GM12878 (cell line): ENCODE measurements around the gene BIVM. TPM values are rescaled to one million over a fixed set of nuclear protein-coding genes. Genes with fewer than 3 reads are reported as not detected.

Experiments used
- ATAC-seq: fragments of 200-7000 bp; cut with Tn5 transposase; 3 replicates; pipeline ENCODE4 v1.9.1; 2020; ENCODE audit warnings: mild to moderate bottlenecking, moderate library complexity
- BruUV-seq: library from RNA; stranded (reverse); fragments of 400-500 nt; replicated peaks from 2 replicates; lab custom pipeline; 2021; lab: Mats Ljungman, UMichigan
- CTCF ChIA-PET: fragments of 300-600 bp; sonication (Branson Sonifier 250); formaldehyde crosslinking; extraction: SDS; loops from one replicate; lab custom pipeline; 2021; ENCODE audit warnings: inconsistent platforms; lab: Yijun Ruan, JAX
- POLR2A ChIA-PET: fragments of 350-600 bp; formaldehyde crosslinking; extraction: SDS; loops from one replicate; lab custom pipeline; 2021; ENCODE audit warnings: inconsistent platforms; lab: Charles Lee
- RAD21 ChIA-PET: fragments of 300-600 bp; sonication (Branson Sonifier 250); formaldehyde crosslinking; loops from one replicate; lab custom pipeline; 2023; ENCODE audit warnings: antibody characterized with exemption; ENCODE audit not compliant: unreplicated experiment; lab: Charles Lee
- SMC1A ChIA-PET: fragments of 300-600 bp; sonication (Branson Sonifier 250); formaldehyde crosslinking; loops from one replicate; lab custom pipeline; 2023; ENCODE audit not compliant: unreplicated experiment, uncharacterized antibody; lab: Charles Lee
- DNase-seq: peaks from one replicate; pipeline ENCODE4 v3.0.0-alpha.2; 2011; ENCODE audit warnings: low read depth, low spot score
- FAIRE-seq: peaks from 3 replicates; lab custom pipeline; 2011; peaks lifted over from hg19 to GRCh38; lab: Jason Lieb, UNC
- H2AFZ ChIP-seq: 2 replicates; pipeline ENCODE4 v1.6.0; 2011; ENCODE audit warnings: low read depth, low read length, control low read depth; ENCODE audit not compliant: control insufficient read depth
- H3K27ac ChIP-seq: 2 replicates; pipeline ENCODE4 v1.5.1; 2011; ENCODE audit warnings: control low read depth; ENCODE audit not compliant: control insufficient read depth, insufficient read depth
- H3K27me3 ChIP-seq, 2 experiments: replicated peaks in 1 of 2; 2 replicates each; pipeline versions ENCODE4 v1.6.0 to v1.6.1; 2011; ENCODE audit warnings: low read length in 1 of 2; ENCODE audit not compliant: control insufficient read depth in 2 of 2, insufficient read depth in 2 of 2
- H3K36me3 ChIP-seq, 2 experiments: 2 replicates each; pipeline ENCODE4 v1.5.1; 2011; ENCODE audit warnings: low read length in 1 of 2; ENCODE audit not compliant: control insufficient read depth in 2 of 2, insufficient read depth in 2 of 2
- H3K4me1 ChIP-seq: 2 replicates; pipeline ENCODE4 v1.6.1; 2011; ENCODE audit warnings: mild to moderate bottlenecking, low read length, moderate library complexity, mixed read lengths; ENCODE audit not compliant: control insufficient read depth, insufficient read depth
- H3K4me2 ChIP-seq: 2 replicates; pipeline ENCODE4 v1.6.0; 2011; ENCODE audit warnings: control low read depth; ENCODE audit not compliant: control insufficient read depth, insufficient read depth
- H3K4me3 ChIP-seq: fragments of 200-600 bp; sonication (generic); 2 replicates; pipeline ENCODE4 v1.5.1; 2016
- H3K79me2 ChIP-seq: 2 replicates; pipeline ENCODE4 v1.6.0; 2011; ENCODE audit warnings: low read length; ENCODE audit not compliant: control insufficient read depth, insufficient read depth
- H3K9ac ChIP-seq: 2 replicates; pipeline ENCODE4 v1.8.0; 2011; ENCODE audit warnings: low read length, control low read depth, mixed read lengths; ENCODE audit not compliant: control insufficient read depth, insufficient read depth
- H3K9me3 ChIP-seq: replicated peaks from 3 replicates; pipeline ENCODE4 v1.5.1; 2011; ENCODE audit warnings: mild to moderate bottlenecking, low read length; ENCODE audit not compliant: control insufficient read depth, insufficient read depth
- H4K20me1 ChIP-seq: 2 replicates; pipeline ENCODE4 v1.6.0; 2011; ENCODE audit not compliant: control insufficient read depth, insufficient read depth
- BHLHE40 ChIP-seq, 2 experiments: fragments of 450-650 bp in 1 of 2; IDR thresholded peaks; 2 replicates each; pipeline ENCODE4 v1.6.1; 2011 to 2017; ENCODE audit warnings: low read depth in 2 of 2, borderline replicate concordance in 1 of 2, improper control_type of control experiment in 1 of 2, low read length in 1 of 2, mild to moderate bottlenecking in 1 of 2
- E4F1 ChIP-seq: fragments of 450-650 bp; IDR thresholded peaks from 2 replicates; pipeline ENCODE4 v1.6.1; 2018; ENCODE audit warnings: borderline replicate concordance, mild to moderate bottlenecking; ENCODE audit not compliant: partially characterized antibody
- ESRRA ChIP-seq: IDR thresholded peaks from 2 replicates; pipeline ENCODE4 v1.6.1; 2012; ENCODE audit warnings: mild to moderate bottlenecking, low read length, improper control_type of control experiment
- IKZF1 ChIP-seq: fragments of 450-650 bp; conservative IDR thresholded peaks from 2 replicates; pipeline ENCODE4 v1.6.1; 2017; ENCODE audit warnings: antibody characterized with exemption, mild to moderate bottlenecking
- MXI1 ChIP-seq: fragments of 150-350 bp; IDR thresholded peaks from 2 replicates; pipeline ENCODE4 v1.6.1; 2011; ENCODE audit warnings: low read depth, mild to moderate bottlenecking, inconsistent platforms, low read length, improper control_type of control experiment
- NFYA ChIP-seq: IDR thresholded peaks from 2 replicates; pipeline ENCODE4 v1.6.1; 2011; ENCODE audit warnings: low read depth, mild to moderate bottlenecking, low read length, improper control_type of control experiment, borderline replicate concordance
- NFYB ChIP-seq: IDR thresholded peaks from 2 replicates; pipeline ENCODE4 v1.6.1; 2011; ENCODE audit warnings: low read depth, mild to moderate bottlenecking, low read length, improper control_type of control experiment, moderate library complexity; ENCODE audit not compliant: insufficient read depth
- POLR2AphosphoS5 ChIP-seq: IDR thresholded peaks from 2 replicates; pipeline ENCODE4 v1.6.1; 2011; ENCODE audit warnings: mild to moderate bottlenecking, low read length, inconsistent platforms
- RB1 ChIP-seq: fragments of 450-650 bp; formaldehyde crosslinking; IDR thresholded peaks from 2 replicates; pipeline ENCODE4 v1.6.1; 2017; ENCODE audit warnings: mild to moderate bottlenecking, borderline replicate concordance
- SIX5 ChIP-seq: IDR thresholded peaks from 2 replicates; pipeline ENCODE4 v1.6.1; 2011; ENCODE audit warnings: mild to moderate bottlenecking, low read depth, low read length, moderate library complexity; ENCODE audit not compliant: severe bottlenecking
- TCF7 ChIP-seq: IDR thresholded peaks from 2 replicates; pipeline ENCODE4 v1.6.1; 2014; ENCODE audit warnings: antibody characterized with exemption, borderline replicate concordance
- WRNIP1 ChIP-seq: IDR thresholded peaks from 2 replicates; pipeline ENCODE4 v1.6.1; 2011; ENCODE audit warnings: low read depth, low read length, improper control_type of control experiment, borderline replicate concordance
- ZNF592 ChIP-seq: fragments of 450-650 bp; IDR thresholded peaks from 2 replicates; pipeline ENCODE4 v1.6.1; 2017; ENCODE audit warnings: mild to moderate bottlenecking, moderate library complexity
- ZZZ3 ChIP-seq: IDR thresholded peaks from 2 replicates; pipeline ENCODE4 v1.6.1; 2011; ENCODE audit warnings: low read depth; ENCODE audit not compliant: control insufficient read depth, insufficient read length
- WGBS: methylation state at CpG from one replicate; pipeline ENCODE4 v1.1.6; 2016; ENCODE audit warnings: low lambda C conversion rate; ENCODE audit not compliant: insufficient replicate concordance, insufficient coverage; ENCODE audit errors: missing lambda C conversion rate; 5-methylcytosine and 5-hydroxymethylcytosine counted together
- in situ Hi-C: fragments of 300-500 bp; cut with MboI; formaldehyde crosslinking; loops from 9 replicates; pipeline ENCODE4 v1.14.3; 2018; ENCODE audit warnings: mixed read lengths
- intact Hi-C: fragments of 100-400 bp; cut with micrococcal nuclease; formaldehyde crosslinking; loops from one replicate; pipeline ENCODE4 v1.14.2; 2022; ENCODE audit not compliant: unreplicated experiment
- polyA plus RNA-seq, 11 experiments: library from polyadenylated mRNA; depleted of rRNA in 4 of 11; unstranded in 6 of 11; stranded (reverse) in 5 of 11; fragments of >200 nt; fragmentation: Nextera tagmentation in 4 of 11; fragmentation: Illumina TruSeq in 1 of 11; extraction: Ambion mirVana in 4 of 11; extraction: Trizol in 1 of 11; gene quantifications; 1 replicate in 1 of 11; 2 replicates in 10 of 11; pipeline versions ENCODE4 v1.2.1 to v1.2.3, GENCODE V29; 2011 to 2016; ENCODE audit warnings: inconsistent platforms in 2 of 11, missing spikeins in 2 of 11, low read depth in 1 of 11
- total RNA-seq, 4 experiments: library from RNA; depleted of rRNA in 3 of 4; stranded (reverse); fragments of >200 nt in 3 of 4; fragmentation: Illumina TruSeq in 1 of 4; extraction: Trizol in 1 of 4; gene quantifications; 2 replicates each; pipeline versions ENCODE4 v1.2.1 to v1.2.3, GENCODE V29; 2013 to 2021

Gene BIVM
- total and polyA plus RNA-seq, 10 of the 15 experiments (the other 5 are each of a cell fraction or from before 2014, with no cell fraction given) = 3.4 to 20.1 (median 14.1) TPM

- no peak overlapping the region for H2AFZ ChIP-seq
- TF ChIP-seq E4F1 (no peak), SIX5 (no peak), POLR2AphosphoS5 (no peak), RB1 (no peak), TCF7 (no peak), BHLHE40 (IDR thresholded peaks at IDR 0.05; ENCODE audit: borderline replicate concordance in 1 of 2, low read depth in 2 of 2, low read length in 1 of 2) (no peak), MXI1 (no peak), ESRRA (no peak), NFYB (no peak), WRNIP1 (no peak), IKZF1 (no peak), ZZZ3 (no peak), NFYA (no peak), ZNF592 (no peak)
Measured at GRCh38 chr13:102825921-102826706, 27.2 kb downstream of the BIVM start.

More at GRCh38 chr13:102825921-102826706, 27.2 kb downstream of the BIVM start:
- H3K4me1 ChIP-seq = no peaks in the 10 kb centered on the region
- peaks cover 0 to 14% of the 10 kb centered on the region in 2 experiments; a peak in 3 of 4 replicates for H3K36me3 ChIP-seq
- 91% methylated on average over 8 of the region's 8 CpGs for WGBS
- H3K27me3 ChIP-seq = no peaks in the 10 kb centered on the region
- H3K27ac ChIP-seq = no peak overlapping the region
- intact Hi-C loops (no loop called here), in situ Hi-C loops (no loop called here)
- no peak overlapping the region for H3K4me3 ChIP-seq
- no peak for FAIRE-seq
- BruUV-seq = no TSS peak
- ChIA-PET CTCF (interaction anchor here (1.5 kb wide), 1 partner anchor 12 kb away, joined by 3 read pairs; no protein-coding TSS in a partner anchor), SMC1A (no interaction called here), RAD21 (no interaction called here), POLR2A (no interaction called here)
- no peak for DNase-seq
- H3K9me3 ChIP-seq = no peaks in the 10 kb centered on the region
- no peak overlapping the region for H3K9ac ChIP-seq
- H3K4me2 ChIP-seq = no peak overlapping the region
- H4K20me1 ChIP-seq = no peaks in the 10 kb centered on the region
- no peaks in the 10 kb centered on the region for H3K79me2 ChIP-seq
- ATAC-seq = no peak
